HG03521 (cell line): ENCODE measurements around the gene KLHL1.

Source experiments
- ATAC-seq: cut with Tn5 transposase; IDR thresholded peaks from one replicate; pipeline ENCODE4 v1.9.1; 2021; ENCODE audit warnings: mild to moderate bottlenecking, moderate library complexity; ENCODE audit not compliant: unreplicated experiment

KLHL1 gene

DNA sequence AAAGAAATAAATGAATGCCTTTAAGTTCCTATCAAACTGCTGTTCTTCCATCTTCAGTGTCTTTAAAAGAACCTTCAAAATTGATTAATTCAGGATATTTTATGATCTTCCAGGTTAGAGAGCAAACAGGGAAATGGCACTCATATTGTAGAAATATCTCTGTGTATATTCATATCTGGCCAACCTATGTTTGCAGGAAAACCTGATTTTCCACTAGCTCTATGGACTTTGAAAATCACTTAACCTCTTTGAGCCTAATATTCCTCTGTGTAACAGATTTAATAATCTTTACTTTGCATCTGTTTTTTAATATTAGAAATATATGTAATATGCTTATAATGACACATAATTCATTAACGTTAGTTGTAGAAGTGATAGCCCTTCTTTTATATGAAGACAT is 228.3 kb downstream of the KLHL1 start:
- no peak for ATAC-seq

DNA sequence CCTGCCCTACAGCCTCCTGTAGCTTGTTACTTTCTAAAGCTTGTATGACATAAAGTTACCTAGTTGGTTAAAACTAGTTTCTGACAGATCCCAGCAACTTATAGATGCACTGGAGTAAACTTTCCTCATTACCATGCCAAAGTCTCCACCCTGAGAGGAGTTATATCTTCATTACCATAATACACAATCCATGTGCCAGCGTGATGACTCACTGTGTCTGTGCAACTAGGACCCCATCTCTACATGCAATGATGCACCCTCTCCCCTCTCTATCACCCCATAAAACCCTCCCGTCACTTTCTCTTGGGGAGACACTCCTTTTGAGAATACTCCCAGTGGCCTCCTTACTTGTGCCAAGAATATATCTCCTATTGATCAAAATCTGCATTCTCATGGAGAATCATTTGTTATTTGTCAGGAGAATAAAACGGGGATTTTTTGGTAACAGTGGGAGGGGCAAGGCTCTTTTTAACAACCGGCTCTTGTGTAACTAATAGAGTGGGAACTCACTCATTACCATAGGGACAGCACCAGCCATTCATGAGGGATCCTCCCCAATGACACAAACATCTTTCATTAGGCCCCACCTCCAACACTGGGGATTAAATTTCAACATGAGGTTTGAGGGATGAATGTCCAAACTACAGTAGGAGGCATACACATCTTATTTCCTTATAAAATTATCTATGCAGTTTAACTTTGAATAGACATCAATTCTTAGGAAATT is 235.8 kb downstream of the KLHL1 start:
- no peak for ATAC-seq

DNA sequence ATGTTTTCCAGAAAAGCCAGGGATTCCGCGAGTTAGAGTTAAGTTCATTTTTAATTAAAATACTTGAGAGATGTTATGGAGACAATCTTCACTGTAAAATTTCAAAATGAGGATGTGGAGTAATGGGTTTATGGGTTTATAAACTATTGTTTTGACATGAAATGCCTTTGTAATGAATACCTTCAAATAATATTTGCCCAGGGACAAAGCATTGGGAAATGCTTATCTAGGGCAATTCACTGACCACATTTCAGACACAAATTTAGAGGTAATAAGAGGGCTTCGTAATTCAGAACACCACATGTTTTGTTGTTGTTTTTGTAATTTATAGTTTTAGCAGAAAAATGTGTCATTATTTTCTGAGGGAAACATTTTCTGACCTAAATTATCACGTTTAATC is 241.7 kb downstream of the KLHL1 start:
- no peak for ATAC-seq

DNA sequence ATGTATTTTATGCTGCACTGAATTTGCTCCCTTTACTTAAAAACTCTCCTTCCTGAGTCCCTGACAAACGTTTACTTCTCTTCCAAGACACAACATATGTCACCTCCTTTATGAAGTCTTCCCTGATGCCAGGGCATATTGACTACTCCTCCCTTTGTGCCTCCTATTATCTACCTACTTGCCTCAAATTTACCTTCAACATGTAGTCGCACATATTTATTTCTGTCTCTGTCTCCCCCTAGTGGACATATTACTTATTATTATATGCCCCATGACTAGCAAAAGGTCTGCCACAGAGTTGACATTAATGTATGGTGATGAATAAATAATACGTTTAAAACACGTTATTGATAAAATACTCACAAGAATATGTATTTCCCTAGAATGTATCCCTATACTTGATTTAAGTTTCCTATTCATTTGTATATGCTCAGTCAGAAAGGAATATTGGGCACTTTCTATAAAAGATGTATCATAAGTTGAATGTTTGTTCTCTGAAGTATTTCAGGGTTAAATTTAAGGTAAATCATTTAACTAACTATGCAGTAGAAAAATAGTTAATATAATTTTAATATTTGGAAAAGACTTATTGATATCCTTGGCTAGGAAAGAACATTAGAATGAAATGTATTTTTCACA is 250.9 kb downstream of the KLHL1 start:
- ATAC-seq, result peak; percentile 80

DNA sequence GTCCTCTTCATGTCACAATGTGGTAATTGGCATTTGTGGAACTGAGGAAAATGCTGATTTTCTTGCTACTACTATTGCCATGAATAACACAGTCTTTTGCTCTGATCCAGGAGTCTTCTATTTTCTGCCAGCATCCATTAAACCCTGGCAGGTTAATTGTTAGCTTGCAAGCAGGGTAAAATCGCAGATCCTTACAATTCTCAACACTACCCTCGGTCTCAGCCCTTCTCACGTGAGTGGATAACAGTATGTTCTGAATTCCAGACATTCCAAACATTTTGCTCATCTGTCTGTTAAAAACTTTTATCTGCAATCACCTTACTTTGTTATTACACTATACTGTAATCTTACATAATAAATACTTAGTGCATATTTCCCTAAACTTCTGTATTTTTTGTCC is 251.9 kb downstream of the KLHL1 start:
- ATAC-seq, result no peak

DNA sequence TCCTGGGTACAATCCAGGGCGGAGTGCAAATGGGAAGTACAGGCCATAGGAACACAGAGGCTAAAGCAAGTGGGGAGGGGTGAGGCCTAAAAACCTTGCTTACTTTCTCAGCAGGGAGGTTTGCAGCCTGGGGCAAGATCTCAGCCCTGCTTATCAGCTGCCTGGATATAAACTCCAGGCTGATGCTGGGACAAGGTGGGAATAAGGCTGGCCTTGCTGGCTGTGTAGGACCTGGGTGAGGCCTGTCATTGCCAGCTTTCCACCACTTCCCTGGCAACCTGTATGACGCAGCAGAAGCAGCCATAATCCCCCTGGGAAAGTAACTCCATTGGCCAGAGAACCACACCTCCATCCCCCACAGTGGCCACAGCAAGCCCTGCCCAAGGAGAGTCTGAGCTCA is 279.7 kb downstream of the KLHL1 start:
- ATAC-seq, result no peak

DNA sequence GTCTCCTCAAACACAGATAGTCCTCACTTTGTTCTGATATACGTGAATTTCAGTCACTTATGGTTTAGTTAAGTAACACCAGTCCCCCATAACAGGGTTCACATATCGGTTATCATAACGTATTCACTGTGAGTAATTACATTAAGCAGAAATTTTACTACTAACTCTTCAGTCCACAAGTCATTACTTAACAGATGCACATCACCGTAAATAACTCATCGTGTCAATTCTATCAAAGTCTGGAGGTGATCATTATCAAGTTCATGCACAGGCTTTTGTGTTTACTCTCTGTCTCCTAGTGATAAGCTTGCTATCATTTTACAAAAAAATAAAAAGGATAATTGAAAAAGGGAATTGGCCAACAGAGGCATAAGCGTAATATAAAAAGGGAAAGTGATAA is 288.1 kb downstream of the KLHL1 start:
- no peak for ATAC-seq

DNA sequence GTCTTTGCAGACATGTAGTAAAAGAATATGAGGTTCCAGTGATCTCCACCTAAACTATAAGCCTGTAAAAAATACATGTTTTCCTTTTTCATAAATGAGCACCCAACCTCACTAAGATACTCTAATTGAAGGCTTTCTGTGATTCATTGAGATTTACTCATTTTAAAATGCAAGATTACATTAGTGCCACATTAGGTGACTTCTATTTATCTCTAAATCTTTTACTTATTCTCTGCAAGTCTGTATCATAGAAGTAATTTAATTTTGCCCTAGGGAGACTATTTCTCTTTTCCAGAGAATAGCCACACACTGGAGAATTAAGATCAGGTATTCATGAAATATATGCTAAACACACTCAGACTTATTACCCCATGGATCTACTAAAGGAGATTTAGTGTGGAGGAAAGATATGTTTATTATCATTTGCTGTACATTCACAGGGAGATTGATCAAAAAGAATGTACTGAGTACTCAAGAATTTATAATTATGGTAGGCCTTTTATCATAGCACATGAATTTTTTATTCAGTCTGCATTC is 290.9 kb downstream of the KLHL1 start:
- no peak for ATAC-seq

DNA sequence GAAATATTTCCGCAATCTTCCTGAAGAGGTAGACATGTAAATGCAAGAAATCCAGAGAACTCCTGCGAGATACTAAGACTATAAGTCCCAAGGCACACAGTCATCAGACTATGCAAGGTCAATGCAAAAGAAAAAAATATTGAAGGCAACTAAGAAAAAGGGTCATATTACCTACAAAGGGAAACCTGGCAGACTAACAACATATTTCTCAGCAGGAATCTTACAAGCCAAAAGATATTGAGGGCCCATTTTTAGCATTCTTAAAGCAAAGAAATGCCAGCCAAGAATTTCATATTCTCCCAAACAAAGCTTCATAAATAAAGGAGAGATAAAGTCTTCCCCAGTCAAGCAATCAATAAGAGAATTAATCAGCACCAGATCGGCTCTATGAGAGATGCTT is 299.1 kb downstream of the KLHL1 start:
- ATAC-seq, result no peak

DNA sequence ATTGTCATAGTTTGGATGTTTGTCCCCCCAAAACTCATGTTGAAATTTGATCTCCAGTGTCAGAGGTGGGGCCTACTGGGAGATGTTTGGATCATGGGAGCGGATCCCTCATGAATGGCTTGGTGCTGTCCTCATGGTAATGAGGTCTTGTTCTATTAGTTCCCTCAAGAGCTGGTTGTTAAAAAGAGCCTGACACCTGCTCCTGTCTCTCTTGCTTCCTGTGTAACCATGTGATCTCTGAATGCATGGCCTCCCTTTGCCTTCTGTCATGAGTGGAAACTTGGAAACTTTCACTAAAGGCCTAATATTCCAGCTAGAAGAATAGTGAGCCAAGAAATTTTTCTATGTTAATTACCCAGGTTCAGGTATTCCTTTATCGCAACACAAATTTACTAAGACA is 312.0 kb downstream of the KLHL1 start:
- ATAC-seq, result no peak

DNA sequence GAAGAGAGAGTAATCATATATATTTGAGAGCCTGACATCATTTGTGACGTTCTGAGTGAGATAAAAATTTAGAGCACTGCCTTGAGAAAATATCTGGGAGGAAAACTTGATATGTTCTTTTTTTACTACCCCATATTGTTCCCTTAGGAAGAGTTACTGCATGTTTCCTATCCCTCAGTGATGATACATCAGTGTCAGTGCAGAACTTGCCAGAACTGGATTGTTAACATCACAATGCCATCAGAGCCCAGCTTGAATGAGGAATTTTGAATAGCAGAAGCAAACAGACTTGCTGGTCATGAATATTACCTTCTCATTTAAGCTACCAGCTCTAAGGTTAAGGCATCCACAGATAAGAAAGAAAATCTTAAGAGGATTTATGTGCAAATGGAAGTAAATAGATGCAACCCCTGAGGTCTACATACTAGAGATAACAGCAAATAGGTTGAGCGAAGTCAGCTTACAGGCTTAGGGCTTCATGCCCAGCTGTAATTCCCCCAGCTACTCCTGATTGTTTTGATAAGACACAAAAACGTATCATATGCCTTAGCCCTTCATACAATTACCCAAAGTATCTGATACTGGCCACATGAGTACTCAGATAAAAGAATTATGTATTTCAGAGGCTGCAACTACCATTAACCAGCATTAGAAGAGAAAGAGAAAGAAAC is 314.3 kb downstream of the KLHL1 start:
- ATAC-seq, result no peak

DNA sequence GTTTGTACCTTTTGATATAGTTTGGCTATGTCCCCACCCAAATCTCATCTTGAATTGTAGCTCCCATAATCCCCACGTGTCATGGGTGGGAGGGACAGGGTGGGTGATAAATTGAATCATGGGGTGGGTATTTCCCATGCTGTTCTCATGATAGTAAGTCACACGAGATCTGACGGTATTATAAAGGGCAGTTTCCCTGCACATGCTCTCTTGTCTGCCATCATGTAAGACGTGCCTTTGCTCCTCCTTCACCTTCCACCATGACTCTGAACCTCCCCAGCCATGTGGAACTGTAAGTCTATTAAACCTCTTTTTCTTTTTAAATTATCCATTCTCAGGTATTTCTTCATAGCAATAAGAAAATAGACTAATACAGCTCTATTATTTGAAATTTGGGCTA is 331.3 kb downstream of the KLHL1 start:
- no peak for ATAC-seq

DNA sequence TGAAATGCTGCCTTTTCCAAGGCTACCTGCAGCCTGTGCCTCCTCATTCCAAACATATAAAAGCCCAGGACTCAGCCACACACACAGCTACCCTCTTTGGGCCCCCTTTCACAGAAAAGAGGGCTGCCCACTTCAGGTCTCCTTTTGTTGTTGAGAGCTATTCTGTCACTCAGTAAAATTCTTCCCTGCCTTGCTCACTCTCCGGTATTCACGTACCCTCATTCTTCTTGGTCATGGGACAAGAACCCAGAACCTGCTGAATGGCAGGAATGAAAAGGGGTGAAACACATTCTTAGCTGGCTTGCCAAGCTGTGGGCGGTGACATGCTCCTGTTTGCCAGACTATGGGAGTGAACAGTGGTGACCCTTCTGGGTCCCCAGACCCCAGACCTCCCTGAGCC is 338.6 kb downstream of the KLHL1 start:
- ATAC-seq, result no peak

DNA sequence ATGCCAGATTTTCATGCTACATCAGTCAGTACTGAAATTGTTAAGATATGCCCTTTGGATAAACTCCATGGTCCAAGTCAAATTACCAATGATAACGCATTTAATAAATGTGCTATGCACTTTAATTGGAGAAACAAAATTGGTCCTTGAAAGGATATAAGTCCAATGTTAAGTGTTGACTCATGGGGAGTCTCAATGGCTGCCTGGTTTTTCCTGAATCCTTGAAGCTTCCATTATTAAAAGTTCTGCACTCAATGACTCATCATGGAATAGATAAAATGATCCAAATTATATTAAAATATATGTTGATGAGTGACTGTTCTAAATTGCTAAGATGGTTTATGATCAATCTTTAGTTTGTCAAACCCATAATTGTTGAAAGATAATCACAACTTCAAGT is 346.7 kb downstream of the KLHL1 start:
- no peak for ATAC-seq

DNA sequence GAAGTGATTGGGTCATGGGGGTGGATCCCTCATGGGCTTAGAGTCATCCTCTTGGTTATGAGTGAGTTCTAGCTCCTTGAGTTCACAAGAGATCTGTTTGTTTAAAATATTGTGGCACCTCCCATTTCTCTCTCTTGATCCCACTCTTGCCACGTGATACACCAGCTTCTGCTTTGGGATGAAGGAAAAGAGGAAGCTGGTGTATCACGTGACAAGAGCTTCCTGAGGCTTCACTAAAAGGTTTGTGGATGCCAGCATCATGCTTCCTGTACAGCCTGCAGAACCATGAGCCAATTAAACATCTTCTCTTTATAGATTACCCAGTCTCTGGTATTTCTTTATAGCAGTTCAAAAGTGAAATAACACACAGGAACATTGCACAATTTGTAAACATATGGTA is 353.2 kb downstream of the KLHL1 start:
- ATAC-seq, result no peak

DNA sequence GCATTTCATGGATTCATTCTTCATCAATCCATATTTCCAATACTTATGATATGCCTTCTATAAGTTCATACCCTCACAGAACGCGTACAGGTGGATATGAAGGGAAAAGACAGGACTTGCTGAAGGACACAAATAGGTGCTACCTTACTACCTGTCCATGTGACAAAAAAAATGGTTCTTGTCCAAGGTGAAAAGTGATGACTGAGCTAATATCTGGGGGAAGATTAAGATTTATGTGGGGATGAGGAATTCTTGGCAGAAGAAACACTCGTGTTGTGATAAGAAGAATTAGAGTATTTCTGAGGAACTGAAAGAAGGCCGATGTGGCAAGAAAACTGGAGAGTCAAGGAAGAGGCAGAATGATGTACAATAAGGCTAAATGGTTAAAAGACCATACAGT is 357.0 kb downstream of the KLHL1 start:
- ATAC-seq, result no peak

DNA sequence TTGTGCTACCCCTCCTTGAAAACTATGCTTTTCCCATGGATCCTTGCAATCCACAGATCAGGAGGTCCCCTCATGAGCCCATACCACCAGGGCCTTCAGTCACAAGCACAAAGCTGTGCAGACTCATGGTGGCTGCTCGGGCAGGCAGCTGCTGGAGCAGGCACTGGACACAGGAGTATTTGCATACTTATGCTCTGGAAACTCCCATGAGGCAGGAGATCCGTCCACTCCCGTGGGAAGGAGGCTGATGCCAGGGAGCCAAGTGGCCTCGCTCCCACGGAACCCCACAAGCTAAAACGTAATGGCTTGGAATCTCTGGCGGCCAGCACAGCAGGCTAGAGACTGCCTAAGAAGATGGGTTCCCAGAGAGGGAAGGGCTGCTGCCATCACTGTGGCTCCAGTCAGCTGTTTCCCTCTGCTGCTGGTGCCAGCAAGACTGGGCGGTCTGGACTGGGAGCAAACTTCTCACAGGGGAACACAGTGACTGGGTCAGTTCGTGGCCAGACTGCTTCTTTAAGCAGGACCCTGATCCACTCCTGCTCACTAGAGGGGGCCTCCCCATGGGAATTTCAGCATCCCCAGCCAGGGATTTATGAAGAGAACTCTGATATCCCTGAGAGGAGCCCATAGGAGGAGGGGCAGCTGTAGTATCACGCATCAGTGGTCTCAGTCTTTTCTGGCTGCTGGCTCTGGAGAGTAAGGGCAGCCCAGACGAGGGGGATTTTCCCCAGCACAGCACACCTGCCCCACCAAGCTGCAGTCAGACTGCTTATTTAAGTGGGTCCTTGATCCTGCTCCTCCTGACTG is 370.9 kb downstream of the KLHL1 start:
- ATAC-seq, result no peak

DNA sequence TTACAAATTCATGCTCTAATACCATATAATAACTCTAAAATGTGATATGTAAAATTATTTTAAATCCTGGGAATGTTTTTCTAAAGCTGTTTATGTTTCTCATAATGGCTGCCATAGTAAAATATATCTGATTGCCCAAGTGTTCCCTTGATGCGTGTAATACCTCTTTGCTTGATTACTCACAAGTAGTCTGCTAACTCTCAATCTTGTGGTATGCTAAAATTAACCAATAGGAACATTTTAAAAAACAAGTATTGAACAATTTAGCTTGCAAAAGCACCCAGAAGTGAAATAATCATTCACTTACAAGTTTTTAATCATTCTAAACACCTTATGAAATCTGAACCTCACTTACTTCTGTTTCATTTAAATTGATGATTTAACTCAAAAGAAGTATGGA is 386.6 kb downstream of the KLHL1 start:
- no peak for ATAC-seq

DNA sequence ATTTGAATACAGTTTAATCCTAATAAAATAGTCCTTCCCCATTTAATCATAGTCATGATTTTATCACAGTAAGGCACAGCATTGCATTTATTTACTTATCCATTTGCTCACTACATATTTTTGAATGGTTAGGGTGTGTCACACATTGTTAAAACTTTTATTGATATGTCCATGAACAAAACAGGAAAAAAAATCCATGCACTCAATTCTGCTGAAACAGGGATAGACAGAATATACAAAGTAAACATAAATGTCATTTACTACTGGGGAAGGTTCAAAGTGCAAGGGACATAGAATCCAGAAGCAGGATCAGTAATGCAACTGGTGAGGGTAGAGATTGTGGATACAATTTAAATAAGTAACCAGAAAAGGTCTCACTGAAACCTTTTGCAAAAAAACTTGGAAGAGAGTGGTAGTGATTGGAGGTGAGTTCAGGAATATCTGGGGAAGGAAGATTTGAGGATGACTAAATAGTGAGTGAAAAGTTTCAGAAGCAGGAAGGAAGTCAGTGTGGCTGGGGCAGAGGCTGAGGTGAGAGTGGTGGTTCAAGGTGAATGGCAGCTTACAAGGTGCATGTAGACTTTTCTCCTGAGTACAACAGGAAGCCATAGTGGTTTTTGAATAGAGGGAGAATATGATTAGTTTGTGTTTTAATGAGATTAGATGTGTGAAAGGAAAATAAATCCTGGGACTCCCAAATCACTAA is 387.8 kb downstream of the KLHL1 start:
- ATAC-seq, result no peak

DNA sequence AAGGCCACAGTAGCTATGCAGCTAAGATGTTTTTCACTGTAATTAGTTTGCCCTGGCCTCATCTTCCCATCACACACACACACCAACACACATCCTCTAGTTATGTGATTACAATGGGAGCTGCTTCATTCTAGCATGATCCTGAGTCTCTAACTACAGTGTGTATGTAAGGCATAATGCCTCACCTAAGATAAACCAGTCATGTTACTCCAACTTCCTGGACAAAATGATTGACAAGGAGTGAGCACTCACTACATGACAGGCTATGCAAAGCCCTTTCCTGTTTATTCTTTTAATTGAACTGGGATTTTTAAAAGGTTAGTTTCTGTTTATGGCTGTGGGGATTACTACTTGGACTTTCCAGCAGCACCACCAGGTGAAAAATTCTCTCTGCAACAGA is 401.4 kb downstream of the KLHL1 start:
- no peak for ATAC-seq

DNA sequence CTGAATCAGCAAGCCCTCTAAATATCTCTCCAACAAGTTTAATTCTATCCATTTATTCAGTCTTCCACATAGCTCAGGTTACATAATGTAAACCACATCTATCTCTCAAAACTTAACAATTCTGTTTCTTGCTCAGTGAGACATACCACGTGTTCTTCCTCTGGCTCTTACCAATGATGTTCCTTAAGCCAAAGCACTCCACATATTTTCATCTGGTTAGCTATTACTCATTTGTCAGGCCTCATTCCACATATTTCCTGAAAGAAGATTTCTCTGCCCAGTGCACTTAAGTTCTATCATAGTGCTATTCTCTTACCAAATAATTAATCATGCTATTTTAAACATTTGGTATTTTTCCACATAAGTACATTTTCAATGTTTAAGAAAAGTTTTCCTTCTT is 403.9 kb downstream of the KLHL1 start:
- no peak for ATAC-seq
